Fibroblast of skin of left quadriceps (primary cell): Measurements from ENCODE around the gene GCC2.
"Not testable (repeated sequence)": the region's sequence is repeated elsewhere in the genome, so short reads cannot be mapped to it uniquely, and the experiment has no call there.

Experiments
- DNase-seq, 2 experiments: peaks; one replicate each; pipeline ENCODE4 v3.0.0-alpha.2; 2013; ENCODE audit warnings: low read depth in 2 of 2

GCC2 gene

DNA sequence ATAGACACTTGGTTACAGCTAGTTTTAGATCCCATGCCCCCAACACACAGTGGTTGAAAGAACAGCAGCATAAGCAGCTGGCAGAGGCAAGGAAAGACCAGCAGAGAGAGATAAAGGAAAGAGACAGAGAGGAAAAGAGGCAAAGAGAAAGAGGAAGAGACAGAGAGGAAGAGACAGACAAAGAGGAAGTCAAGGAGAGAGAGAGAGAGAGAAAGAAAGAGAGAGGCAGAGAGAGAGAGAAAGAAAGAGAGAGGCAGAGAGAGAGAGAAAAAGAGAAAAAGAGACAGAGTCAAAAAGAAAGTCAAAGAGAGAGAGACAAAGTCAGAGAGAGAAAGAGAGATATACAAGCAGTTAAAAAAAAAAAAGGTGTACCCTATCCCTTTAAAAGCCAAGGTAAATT, 76.3 kb downstream of the GCC2 start:
- DNase-seq = not testable (repeated sequence)

DNA sequence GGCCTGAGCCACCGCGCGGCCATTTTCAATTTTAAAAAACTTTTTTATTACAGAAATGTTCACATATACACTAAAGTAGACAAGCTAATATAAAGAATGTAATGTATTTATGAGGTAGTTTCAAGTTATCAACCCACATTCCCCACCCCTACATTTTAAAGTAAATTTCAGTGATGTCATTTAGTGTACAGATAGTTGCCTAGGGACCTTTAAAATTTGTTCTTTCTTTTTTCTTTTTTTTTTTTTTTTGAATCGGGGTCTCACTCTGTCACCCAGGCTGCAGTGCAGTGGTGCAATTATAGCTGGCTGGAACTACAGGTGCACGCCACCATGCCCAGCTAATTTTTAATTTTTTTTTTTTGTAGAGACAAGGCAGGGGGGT, 82.7 kb downstream of the GCC2 start:
- DNase-seq = no peak

DNA sequence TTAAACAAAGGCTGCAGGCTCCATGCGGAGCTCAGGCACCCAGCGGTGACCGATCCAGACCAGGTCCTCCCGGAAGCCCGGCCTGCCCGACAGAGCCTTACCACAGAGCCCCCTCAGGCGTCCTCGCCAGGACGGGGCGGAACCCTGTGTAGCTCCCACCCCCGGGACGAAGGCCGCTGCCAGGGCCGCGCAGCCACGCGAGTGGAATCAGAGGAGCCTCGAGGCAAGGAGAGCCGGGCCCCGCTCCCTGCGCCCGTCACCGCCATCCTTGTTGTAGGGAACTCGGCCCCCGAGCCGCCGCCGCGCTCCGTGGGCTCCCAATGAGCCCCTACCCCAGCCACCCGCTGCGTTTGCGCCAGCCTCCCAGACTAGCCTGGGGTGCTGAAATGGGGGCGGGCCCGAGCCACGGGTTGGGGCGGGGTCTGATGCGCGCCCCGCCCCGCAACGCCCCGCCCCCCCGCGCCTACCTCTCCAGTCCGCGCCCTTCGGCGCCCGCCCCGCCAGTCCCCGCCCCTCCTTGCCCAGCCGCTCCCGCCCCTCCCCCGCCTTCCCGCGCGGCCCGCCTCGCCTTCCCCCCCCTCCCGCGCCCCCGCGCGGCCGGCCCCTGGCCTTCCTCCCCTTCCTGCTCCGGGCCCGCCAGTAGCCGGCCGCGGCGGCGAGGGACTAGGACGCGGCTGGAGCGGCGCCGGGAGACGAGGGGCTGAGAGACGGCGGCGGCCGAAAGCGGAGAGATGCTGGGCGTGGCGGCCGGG, 85.0 kb downstream of the GCC2 start, which contains the start of gene LIMS1:
TSS of gene LIMS1 (plus strand) at position 639 of the 752 bp plus-strand sequence. CDS start at position 732, 93 bp downstream.
- DNase-seq = peak; percentile 72 to 75

DNA sequence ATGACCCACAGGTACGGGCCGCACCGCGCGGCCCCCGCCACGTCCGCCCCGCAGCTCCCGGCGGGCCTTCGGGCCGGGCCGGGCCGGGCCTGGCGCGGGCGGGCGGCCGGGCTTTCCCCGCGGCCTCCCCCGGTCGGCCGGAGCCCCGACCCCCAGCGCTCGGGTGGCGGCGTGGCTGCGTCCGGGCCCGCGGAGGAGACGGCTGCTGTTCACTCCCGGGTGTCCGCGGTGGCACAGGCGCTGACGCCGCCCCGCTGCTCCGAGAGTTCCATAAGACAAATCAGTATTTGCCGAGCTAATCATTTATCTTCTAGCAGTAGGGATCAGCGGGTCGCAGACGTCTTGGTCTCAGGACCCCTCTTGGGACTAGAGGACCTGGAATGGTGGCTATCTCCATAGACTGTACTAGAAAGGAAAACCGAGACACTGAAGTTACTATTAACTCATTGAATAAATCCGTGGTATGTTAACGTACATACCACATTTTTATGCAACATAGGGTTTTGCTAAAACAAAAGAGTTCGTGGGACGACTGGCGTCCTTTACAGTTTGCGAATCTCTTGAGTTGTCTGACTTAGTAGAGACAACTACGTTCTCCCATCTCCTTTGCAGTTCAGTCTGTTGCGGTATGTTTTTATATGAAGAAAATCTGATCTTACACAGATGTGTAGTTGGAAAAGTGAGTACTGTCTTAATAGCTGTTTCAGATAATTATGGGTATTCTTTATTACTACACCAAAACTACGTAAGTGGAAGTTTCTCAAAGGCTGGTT, 85.8 kb downstream of the GCC2 start:
- no peak for DNase-seq

DNA sequence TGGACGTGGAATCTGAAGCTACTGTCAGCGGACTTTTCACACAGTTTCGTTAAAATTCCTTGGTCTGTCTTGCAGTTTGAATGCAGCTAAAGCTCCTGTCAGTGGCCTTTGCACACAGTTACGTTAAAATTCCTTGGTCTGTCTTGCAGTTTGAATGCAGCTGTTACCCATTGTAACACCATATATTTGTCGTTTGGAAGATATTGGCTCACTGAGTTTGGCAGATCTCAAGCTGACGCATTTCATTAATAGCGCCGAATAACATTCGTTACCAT, 86.3 kb downstream of the GCC2 start:
- no peak for DNase-seq

DNA sequence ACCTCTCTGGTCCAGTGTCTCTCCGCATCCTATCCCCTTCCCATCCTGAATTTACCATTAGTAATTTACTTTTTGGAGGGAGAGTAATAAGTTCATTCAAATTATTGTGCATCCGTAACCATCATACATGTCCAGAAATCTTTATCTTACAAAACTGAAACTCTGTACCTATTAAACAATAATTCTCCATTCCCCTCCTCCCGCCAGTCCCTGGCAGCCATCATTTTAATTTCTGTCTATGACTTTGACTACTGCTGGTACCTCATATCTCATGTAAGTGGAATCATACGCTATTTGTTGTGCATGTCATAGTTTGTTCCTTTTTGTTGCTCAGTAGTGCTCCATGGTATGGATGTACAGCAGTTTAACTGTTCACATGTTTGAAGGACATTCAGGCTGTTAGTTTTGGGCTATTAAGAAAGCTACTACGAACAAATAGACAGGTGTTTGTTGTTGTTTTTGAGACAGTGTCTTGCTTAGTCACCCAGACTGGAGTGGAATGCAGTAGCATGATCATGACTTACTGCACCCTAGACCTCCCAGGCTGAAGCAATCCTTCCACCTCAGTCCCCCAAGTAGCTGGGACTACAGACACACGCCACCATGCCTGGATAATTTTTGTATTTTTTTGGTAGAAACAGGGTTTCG, 87.3 kb downstream of the GCC2 start:
- DNase-seq = no peak

DNA sequence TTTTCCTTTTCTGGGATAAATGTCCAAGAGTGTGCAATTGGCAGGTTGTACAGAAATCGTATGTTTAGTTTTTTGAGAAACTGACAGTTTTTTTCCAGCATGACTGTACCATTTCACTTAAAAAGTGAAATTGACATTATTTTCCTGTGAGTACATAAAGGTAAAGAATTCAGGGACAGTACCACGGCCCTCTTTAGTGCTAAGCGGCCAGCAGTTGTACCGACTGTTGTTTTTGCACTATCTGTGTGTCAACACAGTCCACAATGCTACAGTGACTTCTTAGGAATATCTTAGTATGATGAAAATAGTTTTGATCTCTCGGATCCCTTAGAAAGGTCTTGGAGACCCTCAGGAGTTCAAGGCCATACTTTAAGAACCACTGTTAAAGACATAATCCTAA, 87.9 kb downstream of the GCC2 start:
- no peak for DNase-seq

DNA sequence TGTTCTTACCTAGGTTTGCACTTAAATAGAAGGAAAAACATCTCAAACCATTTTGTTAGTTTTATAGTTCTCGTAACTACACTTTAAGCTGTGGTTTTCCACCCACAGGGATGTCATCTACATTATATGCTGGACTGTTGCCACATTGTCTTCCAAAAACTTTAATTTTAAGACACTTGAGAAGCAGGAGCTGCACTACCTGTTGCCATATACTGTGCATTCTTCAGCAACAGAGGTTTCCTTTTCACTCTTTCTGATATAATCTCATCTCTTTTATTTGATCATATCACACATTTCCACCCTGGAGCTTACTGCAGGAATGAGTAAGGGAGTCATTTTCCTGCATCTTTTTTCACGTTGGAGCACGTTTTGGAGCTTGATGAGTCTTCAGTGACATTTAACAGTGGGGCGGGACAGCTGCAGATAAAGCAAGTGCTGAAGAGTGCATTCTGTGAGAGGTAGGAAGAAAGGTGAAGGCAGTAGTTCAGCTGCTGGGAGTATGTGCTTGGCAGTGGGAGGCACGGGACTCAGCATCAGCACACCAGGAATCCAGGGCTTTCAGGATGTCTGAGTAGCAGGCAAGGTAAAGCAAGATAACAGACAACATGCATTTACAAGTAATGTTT, 89.1 kb downstream of the GCC2 start:
- no peak for DNase-seq

DNA sequence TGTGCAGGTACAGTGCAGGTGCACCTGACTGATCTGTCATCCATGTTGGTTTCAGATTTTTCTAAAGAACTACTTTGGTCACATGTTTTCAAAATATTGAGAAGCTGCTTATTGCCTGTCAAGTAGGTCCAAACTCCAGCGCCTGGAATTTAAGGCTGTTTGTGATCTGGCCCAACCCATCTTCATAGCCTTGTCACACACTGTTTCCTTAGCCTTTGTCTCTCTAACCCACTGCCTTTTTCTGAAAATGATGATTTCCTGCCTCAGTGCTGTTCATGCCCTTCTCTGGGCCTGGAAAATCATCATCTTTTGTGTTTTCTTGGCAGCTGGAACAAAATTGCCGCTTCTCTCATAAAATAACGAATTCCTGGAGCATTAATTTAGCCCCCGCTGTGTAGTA, 92.4 kb downstream of the GCC2 start:
- no peak for DNase-seq

DNA sequence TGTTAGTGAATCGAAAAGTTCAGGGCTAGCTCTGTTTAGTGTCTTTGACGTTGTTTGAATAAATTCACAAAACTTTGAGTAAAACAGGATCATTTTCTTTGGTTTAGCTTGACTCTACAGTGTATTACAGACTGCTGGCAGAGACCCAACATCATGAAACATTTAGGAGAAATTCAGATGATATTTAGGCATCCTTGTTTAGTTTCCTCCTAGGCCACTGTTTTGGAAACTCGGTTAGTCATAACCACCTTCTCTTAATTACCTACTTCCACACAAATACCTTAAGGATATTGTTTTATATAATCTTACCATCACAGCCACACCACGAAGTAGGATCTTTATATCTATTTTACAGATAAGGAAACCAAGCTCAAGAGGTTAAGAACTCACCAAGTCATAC, 93.1 kb downstream of the GCC2 start:
- peak; percentile 46 to 51 for DNase-seq

DNA sequence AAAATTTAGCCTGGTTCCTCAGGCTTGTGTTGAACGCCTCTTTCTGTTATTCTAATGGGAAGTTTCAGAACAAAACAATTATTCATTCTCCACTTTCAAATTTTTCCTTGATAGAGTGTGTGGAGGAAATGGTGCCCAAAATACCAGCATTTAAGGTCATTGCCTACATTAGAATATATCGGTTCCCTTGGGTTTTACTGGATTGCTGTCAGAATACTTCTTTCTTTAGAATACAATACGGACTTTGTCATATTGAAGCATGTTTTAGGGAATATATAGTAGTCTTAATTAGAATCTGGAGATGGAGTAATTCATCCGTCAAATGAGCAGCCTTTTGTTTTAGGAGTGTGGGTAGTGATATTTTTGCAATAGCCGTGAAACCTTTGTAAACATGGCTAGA, 98.6 kb downstream of the GCC2 start:
- no peak for DNase-seq

DNA sequence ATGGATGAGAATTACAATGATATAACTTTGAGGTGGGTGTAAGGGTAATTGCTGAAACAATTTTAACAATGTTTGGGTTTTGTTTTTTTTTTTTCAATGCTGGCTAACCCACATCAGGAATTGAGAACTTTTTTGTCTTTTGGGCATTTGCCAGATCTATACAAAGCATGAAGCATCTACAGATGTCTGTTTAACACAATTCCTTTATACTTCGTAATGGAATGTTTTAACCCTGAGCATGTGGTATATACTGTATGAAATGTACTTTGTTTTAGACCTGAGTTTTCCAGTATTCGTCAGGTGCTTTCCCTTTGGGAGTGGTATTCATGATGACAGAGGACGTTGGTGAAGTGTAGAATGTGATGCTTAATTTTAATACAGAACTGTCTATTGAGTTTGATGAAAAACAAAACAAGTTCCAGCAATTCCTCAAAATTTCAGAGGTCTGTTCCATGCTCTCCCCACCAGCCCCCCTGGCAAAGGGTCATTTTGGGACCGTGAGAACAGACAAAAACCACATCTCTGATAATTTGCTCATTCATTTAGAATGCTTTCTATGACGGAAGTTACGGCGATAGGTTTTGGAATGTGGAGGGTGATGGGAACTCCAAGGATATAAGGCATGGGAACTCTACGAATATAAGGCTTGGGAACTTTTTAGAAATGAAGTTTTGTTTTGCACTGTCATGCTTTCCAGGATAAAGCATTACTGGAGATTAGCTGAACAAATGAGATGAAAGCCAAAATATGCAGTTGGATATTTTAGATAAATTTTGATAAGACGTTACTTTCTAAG, 99.4 kb downstream of the GCC2 start:
- DNase-seq = peak; percentile 71 to 72

DNA sequence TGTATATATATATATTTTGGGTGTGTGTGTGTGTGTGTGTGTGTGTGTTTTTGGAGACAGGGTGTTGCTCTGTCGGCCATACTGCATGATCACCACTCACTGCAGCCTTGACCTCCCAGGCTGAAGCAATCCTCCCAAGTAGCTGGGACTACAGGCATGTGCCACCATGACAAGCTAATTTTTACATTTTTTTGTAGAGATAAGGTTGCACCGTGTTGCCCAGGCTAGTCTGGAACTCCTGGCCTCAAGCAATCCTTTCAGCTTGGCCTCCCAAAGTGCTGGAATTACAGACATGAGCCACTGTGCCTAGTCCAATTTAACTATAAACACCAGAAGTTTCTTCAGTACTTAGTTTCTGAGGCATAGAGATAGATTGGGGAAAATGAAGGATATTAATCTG, 103.6 kb downstream of the GCC2 start:
- no peak for DNase-seq

DNA sequence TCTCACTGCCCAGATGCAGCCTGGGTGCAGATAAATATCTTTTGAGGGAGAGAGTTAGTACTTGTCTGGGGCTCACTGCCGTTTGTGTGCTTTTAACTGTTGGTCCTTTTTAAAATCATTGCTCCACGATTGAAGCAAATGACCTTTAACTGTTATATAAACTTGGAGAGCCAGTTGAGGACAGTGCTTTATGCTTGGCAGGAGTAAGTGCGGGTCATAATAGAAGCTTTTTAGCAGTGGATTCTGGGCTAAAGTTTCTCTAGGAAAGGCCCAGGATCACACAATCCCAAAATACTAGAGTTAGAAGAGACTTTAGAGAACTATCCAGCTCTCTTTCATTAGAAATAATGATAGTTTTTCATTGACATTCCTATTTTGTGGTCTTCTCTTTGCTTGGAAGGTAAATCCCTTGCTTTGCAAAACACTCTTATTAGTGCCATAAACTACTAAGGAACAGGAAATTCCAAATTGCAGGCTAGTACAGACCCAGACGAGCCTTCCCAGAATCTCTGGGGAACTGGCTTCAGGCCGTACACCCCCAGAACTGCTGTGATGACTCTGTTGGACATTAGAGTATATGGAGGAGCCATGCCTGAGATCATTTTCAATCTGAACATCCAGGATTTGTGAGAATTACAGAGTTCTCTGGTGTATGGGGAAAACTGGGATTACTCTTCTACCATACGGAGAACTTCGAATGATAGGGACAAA, 104.4 kb downstream of the GCC2 start:
- no peak for DNase-seq

DNA sequence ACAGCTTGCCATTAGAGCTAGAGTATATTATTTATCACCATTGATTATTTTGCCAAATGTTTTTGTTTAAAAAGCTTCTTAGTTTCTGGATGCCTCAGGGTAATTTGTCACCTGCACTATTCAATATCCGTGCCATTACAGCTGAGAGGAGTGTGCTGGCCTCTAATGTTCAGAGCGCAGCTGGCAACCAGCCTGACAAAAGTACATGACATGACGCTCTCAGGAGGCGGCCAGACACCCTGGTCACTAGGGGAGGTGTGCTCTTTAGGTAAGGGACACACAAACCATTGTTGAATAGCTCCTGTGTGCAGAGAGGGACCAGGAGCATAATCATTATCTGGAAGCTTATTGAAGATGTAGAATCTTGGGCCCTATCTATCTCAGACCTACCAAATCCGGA, 105.5 kb downstream of the GCC2 start:
- DNase-seq = no peak

DNA sequence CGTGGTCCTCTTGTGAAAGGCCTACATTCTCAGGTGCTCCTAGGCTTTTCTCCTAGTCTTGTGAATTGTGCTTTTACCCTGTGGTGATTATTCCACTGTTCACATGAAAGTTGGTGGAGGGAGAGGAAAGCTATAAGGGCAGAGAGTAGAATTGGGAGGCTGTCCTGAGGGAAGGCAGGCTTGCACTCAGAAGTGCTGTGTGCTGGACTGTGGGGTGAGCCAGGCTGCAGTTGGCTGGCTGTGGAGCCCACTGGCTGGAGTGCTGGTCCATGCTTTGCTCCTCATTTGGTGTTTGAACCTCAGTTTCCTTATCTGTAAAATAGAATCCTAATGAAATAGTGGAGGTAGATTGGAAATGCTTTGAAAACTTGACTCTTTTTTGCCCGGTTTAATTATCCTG, 106.6 kb downstream of the GCC2 start:
- no peak for DNase-seq

DNA sequence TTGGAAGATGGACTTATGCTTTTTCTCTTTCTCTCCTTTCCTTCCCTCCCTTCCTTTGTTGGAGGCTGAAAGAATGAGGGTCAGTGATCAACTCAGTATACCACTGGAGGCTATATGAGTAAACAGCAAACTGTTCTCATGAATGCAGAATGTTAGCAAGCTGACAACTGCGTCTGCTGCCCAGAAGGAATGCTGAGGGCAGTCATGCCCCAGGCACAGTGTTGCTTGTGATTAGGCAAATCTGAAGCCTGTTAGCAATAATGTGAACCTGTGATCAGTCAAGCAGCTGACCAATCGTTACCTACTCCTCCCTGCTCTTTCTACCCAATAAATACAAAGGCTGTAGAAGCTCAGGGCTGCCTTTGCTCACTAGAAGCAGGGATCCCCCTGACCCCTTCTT, 107.6 kb downstream of the GCC2 start:
- DNase-seq = not testable (repeated sequence)
